Hippocampal formation (tissue), 2 donors: ENCODE data around the gene SERTM1.

Experiments
- DNase-seq, 2 donors: peaks; one replicate each; lab custom pipeline; 2025; lab: John Stamatoyannopoulos, UW

The SERTM1 gene

DNA sequence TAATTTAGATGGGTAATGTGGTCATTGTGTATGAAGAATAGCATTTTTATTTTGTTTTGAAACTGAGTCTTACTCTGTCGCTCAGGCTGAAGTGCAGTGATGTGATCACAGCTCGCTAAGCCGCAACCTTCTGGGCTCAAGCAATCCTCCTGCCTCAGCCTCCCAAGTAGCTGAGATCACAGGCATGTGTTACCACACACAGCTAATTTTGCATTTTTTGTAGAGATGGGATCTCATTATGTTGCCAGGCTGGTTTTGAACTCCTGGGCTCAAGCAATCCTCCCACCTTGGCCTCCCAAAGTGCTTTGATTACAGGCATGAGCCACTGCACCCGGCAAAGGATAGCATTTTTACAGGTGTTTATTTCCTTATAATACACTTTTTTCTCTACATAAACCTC lies 36.6 kb downstream of the SERTM1 start:
- no peak for DNase-seq

DNA sequence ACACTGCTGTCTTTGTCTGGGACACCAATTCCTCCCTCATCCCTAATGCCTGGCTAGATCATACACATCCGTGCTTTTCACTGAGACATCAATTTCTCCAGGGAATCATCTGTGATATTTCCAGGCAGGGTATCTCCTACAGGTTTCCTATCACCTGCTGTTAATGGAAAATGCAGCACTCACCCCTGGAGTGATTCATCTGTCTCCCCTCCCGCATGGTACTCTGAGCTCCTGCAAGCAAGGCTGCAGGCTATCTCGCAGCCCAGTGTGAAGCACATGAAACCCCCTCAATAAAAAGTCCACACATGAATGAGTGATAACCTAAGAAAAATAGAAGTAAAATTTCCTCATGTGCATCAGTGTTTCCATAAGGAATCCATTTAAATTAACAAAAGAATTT lies 38.5 kb downstream of the SERTM1 start:
- no peak for DNase-seq

DNA sequence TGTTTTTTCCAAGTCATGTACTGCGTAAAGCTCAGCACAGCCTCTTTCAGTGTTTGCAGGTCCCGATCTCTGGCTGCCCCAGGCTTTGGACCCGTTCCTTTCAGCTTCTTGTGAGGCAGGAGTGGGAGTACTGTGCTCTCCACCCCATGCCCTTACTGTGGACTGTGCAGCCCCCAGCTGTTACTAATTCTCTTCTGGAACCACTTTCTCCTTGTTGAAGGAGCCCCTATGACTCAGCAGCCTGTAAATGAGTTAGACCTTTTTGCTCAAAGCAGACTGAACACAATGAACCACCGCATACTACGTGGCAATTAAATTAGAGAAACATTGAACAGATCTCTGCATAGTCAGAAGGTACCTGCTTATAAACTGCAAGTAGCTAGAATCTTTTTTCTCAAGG lies 39.0 kb downstream of the SERTM1 start:
- DNase-seq = no peak

DNA sequence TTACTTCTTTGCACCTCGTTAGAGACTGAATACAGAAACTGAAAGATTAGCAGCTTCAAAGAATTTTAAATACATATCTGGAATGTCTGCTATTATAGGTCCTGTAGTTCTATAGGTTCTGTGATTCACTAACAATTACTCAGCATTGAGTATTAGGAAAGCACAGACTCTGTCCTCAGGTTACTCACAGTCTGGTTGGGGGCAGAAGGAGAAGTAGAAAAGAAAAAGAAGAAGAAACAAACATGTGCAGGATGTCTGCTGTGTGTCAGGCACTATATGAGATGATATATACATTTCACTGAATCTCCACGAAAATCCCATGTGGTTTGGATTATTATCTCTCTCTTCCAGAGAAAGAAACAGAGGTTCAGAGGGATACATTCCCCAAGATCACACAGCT lies 40.1 kb downstream of the SERTM1 start:
- DNase-seq = no peak

DNA sequence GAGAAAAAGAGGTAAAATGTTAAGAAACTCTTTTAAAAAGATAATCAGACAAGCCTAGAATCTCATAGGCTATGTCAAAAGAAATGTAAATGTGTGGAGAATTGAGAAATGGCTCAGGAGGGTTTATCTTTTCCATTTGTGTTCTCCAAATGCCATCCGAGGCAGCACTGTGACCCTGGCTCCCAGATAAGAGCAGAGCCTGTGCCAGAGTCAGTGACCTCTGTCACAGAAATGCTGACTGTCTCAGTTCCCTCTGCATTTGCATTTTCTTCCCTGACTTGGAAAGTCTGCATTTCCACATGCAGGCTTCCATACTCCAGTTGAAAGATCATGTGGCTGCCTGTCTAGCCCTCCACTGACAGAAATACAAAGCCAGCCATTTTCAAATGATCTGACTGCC lies 42.0 kb downstream of the SERTM1 start:
- DNase-seq = no peak

DNA sequence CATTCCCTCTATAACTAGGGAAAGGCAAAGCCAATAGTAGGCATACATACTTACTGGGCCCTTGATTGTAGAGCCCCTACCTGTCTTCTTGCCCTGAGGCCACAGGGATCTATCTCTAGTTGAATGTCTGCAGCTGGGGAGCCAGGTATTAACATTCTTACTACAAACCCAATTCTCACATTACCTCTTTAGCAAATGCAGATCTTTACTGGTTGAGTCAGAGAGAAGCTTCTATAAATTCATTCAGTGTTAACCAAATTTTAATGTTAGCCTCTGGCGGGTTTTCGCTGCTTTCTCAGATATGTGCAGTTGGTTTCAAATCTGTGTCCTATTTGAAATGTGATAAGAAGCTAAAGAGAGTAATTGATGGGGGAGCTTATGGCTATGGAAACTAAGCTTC lies 43.2 kb downstream of the SERTM1 start:
- DNase-seq = no peak

DNA sequence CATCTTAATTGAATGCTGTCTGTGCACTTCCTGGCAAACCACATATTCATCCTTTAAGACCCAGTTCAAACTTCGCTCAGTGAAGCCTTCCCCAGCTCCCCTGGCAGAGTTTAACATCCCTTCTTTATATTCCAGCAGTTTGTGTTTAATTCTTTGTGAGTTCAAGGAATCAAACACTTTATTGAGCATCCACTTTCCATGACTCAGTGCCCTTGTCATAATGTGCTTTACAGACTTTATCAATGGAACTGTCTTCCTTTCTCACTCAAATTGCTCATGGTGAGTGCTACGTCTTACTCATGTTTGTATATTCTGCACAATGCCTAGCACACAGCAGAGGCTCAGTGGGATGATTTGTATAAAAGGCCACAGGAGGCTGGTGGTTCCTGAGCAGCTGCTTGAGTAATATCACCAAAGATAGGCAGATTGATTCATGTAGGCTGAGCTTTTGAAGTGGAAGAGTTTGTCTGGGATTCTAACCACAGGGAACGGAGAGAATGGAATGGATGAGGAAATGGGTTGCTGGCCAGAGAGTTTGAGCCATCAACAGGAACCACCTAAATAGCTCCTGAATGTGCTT lies 44.2 kb downstream of the SERTM1 start:
- DNase-seq = no peak

DNA sequence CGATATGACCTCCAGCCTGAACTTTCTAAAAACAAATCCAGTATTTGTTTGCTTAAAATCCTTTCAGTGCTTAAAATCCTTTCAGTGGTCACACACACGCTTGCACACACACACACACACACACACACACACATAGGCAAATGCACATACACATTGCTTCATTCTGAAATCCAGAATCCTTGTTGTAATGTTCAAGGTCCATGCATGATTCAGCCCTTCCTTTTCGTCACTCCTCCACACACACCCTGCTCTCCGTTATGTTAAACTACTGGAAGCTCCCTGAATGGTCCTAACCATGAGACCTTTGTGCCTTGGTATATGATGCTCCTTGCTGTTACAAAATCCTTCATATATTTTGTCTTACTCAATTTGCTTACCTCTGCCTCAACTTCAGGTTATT lies 44.9 kb downstream of the SERTM1 start:
- DNase-seq = no peak

DNA sequence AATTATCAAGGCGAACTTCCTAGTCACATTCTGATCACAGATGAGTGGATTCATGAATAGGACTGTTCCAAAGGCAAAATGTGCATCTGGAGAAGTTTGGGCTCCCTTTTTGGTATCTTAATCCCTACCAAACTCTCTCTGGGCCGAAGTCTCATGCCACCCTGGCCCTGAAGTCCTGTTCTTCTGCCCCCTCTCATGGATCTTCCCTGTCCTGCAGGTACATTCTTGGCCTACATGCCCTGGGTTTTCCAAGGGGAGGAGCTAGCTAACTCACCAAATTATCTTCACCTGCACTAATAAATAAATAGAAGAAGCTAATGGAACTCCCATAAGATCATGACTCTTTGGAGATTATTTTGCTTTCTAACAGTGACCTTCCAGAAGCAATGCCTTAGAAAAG lies 50.3 kb downstream of the SERTM1 start:
- no peak for DNase-seq

DNA sequence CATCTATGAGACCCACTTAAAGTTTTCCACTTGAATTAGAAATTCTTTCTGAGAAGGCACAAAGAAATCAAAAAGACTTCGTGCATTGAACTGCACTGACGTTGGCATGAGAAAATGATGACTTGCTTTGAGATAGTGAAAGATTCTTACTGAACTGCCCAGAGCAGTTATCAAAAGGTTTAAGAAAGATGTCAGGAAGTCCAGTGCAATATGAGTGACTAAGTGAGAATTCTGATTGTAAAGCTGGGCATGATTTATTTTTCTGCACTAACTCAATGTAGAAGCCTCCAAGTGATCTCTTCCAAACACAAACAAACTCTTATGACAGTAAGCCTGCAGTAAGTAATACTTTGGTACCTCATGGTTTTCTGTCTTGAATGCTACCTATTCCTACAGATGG lies 52.1 kb downstream of the SERTM1 start:
- DNase-seq = no peak

DNA sequence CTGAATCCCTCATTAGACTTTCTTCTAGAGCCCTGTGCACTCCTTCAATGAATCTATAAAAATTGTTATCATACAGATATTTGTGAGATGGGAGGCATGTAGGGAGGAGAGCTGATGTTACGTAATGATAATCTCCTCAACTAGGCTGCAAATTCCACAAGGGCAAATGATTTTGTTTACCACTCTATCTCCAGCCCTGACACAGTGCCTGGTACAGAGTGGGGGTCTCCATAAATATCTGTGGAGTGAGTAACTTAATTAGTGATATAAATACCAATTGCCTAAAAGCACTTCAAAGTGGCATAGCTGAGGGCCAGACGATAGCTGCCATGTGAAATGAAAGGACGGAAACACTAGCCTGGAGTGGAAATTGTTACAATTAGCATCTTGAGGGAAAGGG lies 54.2 kb downstream of the SERTM1 start:
- DNase-seq = no peak

DNA sequence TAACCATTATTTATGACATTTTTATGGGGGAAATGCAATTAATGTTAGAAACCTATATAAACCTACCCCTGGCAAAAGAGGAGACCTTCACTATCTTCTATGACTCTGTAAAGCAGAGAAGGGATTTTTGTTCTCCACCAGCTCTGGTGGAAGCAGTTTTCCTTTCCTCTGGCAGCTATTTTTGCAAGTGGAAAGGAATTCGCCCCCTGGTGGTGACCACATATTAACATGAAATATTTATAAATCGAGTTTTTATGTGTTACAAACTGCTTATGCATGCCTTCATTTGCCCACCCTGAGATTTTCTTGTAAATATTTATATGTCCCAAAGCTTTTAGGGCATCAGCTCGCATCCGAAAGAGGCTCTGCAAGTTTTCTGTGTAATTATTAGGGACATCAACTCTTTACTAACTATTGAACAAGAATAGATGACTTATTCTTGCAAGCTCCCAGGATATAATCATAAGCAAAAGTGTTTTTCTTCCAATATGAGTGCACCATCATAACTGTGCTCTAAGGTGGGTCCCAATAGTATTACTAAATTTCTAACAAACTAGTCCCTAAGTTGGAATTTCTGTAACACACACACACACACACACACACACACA lies 62.4 kb downstream of the SERTM1 start:
- DNase-seq = peak; percentile 38 to 66

DNA sequence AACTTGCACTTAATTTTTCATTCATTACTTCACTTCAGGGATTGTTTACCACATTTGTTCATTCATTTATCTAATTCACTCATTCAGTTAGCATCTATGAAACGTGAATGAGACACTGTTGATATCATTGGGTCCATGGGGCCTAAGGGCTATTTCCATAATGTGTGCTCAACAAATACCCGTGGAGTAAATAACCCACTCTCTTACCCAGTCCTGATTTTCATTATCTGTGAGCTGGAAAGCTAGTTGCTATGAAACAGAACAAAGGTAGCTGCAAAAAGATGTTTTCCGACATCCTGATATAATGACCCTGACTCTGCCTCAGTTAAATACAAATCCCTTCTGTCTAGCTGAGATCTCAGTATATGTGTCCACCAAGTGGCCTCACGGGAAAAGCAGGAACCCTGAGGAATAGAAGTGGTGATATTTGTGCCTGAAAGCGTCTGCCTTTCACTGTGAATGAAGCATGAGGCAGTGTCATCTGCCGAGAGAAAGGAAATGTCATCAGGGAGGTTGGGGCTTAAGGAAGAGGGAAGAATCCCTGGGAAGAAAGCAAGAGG lies 63.8 kb downstream of the SERTM1 start:
- DNase-seq = no peak

DNA sequence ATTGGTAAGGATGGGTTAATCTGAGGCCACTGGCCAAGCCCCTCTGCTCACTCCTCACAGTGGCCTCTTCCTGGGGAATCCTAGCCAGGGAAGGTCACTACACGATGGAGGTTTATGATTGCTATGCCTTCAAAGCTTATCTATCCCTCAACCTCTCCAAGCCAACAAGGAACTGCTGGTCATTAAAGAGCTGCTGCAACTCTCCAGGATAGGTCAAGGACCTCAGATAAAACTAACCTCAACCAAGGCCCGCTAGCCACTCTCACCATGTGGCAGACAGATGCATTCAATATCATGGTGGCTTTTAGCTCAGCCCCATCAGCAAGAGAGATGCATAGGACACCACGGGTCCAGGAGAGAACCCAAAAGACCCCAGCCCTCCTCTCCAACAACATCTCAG lies 71.6 kb downstream of the SERTM1 start:
- no peak for DNase-seq

DNA sequence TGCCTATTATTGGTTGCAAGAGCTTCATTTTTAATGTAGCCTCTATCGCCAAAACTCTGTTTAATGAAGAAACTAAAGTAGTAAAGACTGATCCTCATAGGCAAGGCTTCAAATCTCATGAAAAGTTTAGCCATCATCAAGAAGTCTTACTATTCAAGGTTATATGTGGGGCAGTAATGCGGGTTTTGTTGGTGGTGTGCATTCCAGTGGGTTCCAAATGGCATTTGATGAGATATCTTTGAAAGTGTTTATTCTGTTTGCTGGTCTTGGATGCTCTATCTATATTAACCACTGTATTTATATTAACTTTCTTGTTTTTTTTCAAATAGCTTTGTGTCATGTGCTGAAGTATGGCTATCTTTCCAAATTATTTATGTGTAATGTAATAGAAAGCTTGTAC lies 72.2 kb downstream of the SERTM1 start:
- DNase-seq = no peak
